Measurements from ENCODE around the gene TPR.
"Not testable (repeated sequence)": the region's sequence is repeated elsewhere in the genome, so short reads cannot be mapped to it uniquely, and the experiment has no call there.

The TPR gene

GRCh38 chr1:186375152-186375928 is at the start of gene TPR, which contains the start of gene ODR4:
TPR (minus strand) TSS chr1:186375253; CDS start chr1:186375028, 225 bp downstream.
ODR4 (plus strand) TSS chr1:186375838; CDS start chr1:186379786, 3,948 bp downstream.
- Histone ChIP-seq H3K27me3 (ENCODE audit: control insufficient read depth, insufficient read depth, low read length) (no peaks in the 10 kb centered on the region), H3K4me3 (ENCODE audit: low read length) (peak within 1 kb of the TSS; percentile 96), H3K4me1 (ENCODE audit: control insufficient read depth, insufficient read depth, low read length) (peaks cover 10% of the 10 kb centered on the region), H3K9ac (ENCODE audit: low read length) (peak within 1 kb of the TSS; percentile 96), H3K27ac (ENCODE audit: low read depth, low read length) (peak within 1 kb of the TSS; percentile 99), H3K36me3 (ENCODE audit: control insufficient read depth, insufficient read depth, low read length) (peaks cover 2% of the 10 kb centered on the region)

- Histone ChIP-seq H3K27me3 (ENCODE audit: control insufficient read depth, insufficient read depth, low read length) (no peaks in the 10 kb centered on the region), H3K9ac (ENCODE audit: low read length) (no peak overlapping the region), H3K4me1 (ENCODE audit: control insufficient read depth, insufficient read depth, low read length) (no peaks in the 10 kb centered on the region), H3K36me3 (ENCODE audit: control insufficient read depth, insufficient read depth, low read length) (peaks cover 4% of the 10 kb centered on the region), H3K27ac (ENCODE audit: low read depth, low read length) (no peak overlapping the region), H3K4me3 (ENCODE audit: low read length) (no peak overlapping the region)
Observed at GRCh38 chr1:186424539-186424938, 49.5 kb upstream of the TPR start.

GRCh38 chr1:186421446-186421845 is 46.4 kb upstream of the TPR start:
- H3K4me1 ChIP-seq (ENCODE audit: control insufficient read depth, insufficient read depth, low read length), result no peaks in the 10 kb centered on the region

GRCh38 chr1:186420923-186421322 is 45.9 kb upstream of the TPR start:
- Histone ChIP-seq H3K9ac (ENCODE audit: low read length) (no peak overlapping the region), H3K4me1 (ENCODE audit: control insufficient read depth, insufficient read depth, low read length) (no peaks in the 10 kb centered on the region), H3K27ac (ENCODE audit: low read depth, low read length) (no peak overlapping the region), H3K4me3 (ENCODE audit: low read length) (no peak overlapping the region), H3K27me3 (ENCODE audit: control insufficient read depth, insufficient read depth, low read length) (no peaks in the 10 kb centered on the region), H3K36me3 (ENCODE audit: control insufficient read depth, insufficient read depth, low read length) (peaks cover 7% of the 10 kb centered on the region)

More at GRCh38 chr1:186421446-186421845, 46.4 kb upstream of the TPR start:
- H3K9ac ChIP-seq (ENCODE audit: low read length), result no peak overlapping the region
- H3K4me3 ChIP-seq (ENCODE audit: low read length), result no peak overlapping the region
- H3K36me3 ChIP-seq (ENCODE audit: control insufficient read depth, insufficient read depth, low read length), result peaks cover 7% of the 10 kb centered on the region
- no peak overlapping the region for H3K27ac ChIP-seq (ENCODE audit: low read depth, low read length)
- H3K27me3 ChIP-seq (ENCODE audit: control insufficient read depth, insufficient read depth, low read length), result no peaks in the 10 kb centered on the region

- Histone ChIP-seq H3K9ac (ENCODE audit: low read length) (no peak overlapping the region), H3K27me3 (ENCODE audit: control insufficient read depth, insufficient read depth, low read length) (no peaks in the 10 kb centered on the region), H3K36me3 (ENCODE audit: control insufficient read depth, insufficient read depth, low read length) (peaks cover 10% of the 10 kb centered on the region), H3K4me1 (ENCODE audit: control insufficient read depth, insufficient read depth, low read length) (no peaks in the 10 kb centered on the region), H3K4me3 (ENCODE audit: low read length) (no peak overlapping the region), H3K27ac (ENCODE audit: low read depth, low read length) (no peak overlapping the region)
Observed at GRCh38 chr1:186420311-186420710, 45.3 kb upstream of the TPR start.

GRCh38 chr1:186418503-186418902 is 43.5 kb upstream of the TPR start:
- Histone ChIP-seq H3K27me3 (ENCODE audit: control insufficient read depth, insufficient read depth, low read length) (no peaks in the 10 kb centered on the region), H3K4me1 (ENCODE audit: control insufficient read depth, insufficient read depth, low read length) (no peaks in the 10 kb centered on the region), H3K9ac (ENCODE audit: low read length) (no peak overlapping the region), H3K27ac (ENCODE audit: low read depth, low read length) (no peak overlapping the region), H3K36me3 (ENCODE audit: control insufficient read depth, insufficient read depth, low read length) (peaks cover 10% of the 10 kb centered on the region), H3K4me3 (ENCODE audit: low read length) (no peak overlapping the region)

- no peaks in the 10 kb centered on the region for H3K27me3 ChIP-seq (ENCODE audit: control insufficient read depth, insufficient read depth, low read length)
- no peak overlapping the region for H3K4me3 ChIP-seq (ENCODE audit: low read length)
- peaks cover 3% of the 10 kb centered on the region for H3K36me3 ChIP-seq (ENCODE audit: control insufficient read depth, insufficient read depth, low read length)
- H3K27ac ChIP-seq (ENCODE audit: low read depth, low read length), result no peak overlapping the region
- H3K9ac ChIP-seq (ENCODE audit: low read length), result no peak overlapping the region
- no peaks in the 10 kb centered on the region for H3K4me1 ChIP-seq (ENCODE audit: control insufficient read depth, insufficient read depth, low read length)
Observed at GRCh38 chr1:186413319-186413718, 38.3 kb upstream of the TPR start.

- Histone ChIP-seq H3K9ac (ENCODE audit: low read length) (no peak overlapping the region), H3K27me3 (ENCODE audit: control insufficient read depth, insufficient read depth, low read length) (no peaks in the 10 kb centered on the region), H3K4me3 (ENCODE audit: low read length) (no peak overlapping the region), H3K27ac (ENCODE audit: low read depth, low read length) (no peak overlapping the region), H3K36me3 (ENCODE audit: control insufficient read depth, insufficient read depth, low read length) (peaks cover 2% of the 10 kb centered on the region), H3K4me1 (ENCODE audit: control insufficient read depth, insufficient read depth, low read length) (no peaks in the 10 kb centered on the region)
Observed at GRCh38 chr1:186409091-186409490, 34.0 kb upstream of the TPR start.

GRCh38 chr1:186404454-186405051 is 29.5 kb upstream of the TPR start:
- H3K36me3 ChIP-seq (ENCODE audit: control insufficient read depth, insufficient read depth, low read length), result peaks cover 2% of the 10 kb centered on the region
- H3K4me1 ChIP-seq (ENCODE audit: control insufficient read depth, insufficient read depth, low read length), result no peaks in the 10 kb centered on the region

GRCh38 chr1:186403632-186404031 is 28.6 kb upstream of the TPR start:
- Histone ChIP-seq H3K27me3 (ENCODE audit: control insufficient read depth, insufficient read depth, low read length) (no peaks in the 10 kb centered on the region), H3K4me1 (ENCODE audit: control insufficient read depth, insufficient read depth, low read length) (no peaks in the 10 kb centered on the region), H3K27ac (ENCODE audit: low read depth, low read length) (no peak overlapping the region), H3K9ac (ENCODE audit: low read length) (no peak overlapping the region), H3K36me3 (ENCODE audit: control insufficient read depth, insufficient read depth, low read length) (peaks cover 5% of the 10 kb centered on the region), H3K4me3 (ENCODE audit: low read length) (no peak overlapping the region)

More at GRCh38 chr1:186404454-186405051, 29.5 kb upstream of the TPR start:
- Histone ChIP-seq H3K9ac (ENCODE audit: low read length) (no peak overlapping the region), H3K27ac (ENCODE audit: low read depth, low read length) (no peak overlapping the region), H3K27me3 (ENCODE audit: control insufficient read depth, insufficient read depth, low read length) (no peaks in the 10 kb centered on the region), H3K4me3 (ENCODE audit: low read length) (no peak overlapping the region)

GRCh38 chr1:186401446-186401845 is 26.4 kb upstream of the TPR start:
- not testable (repeated sequence) for H3K4me3 ChIP-seq (ENCODE audit: low read length); H3K27me3 ChIP-seq (ENCODE audit: control insufficient read depth, insufficient read depth, low read length); H3K4me1 ChIP-seq (ENCODE audit: control insufficient read depth, insufficient read depth, low read length); H3K36me3 ChIP-seq (ENCODE audit: control insufficient read depth, insufficient read depth, low read length); H3K27ac ChIP-seq (ENCODE audit: low read depth, low read length); H3K9ac ChIP-seq (ENCODE audit: low read length)

GRCh38 chr1:186392711-186393110 is 17.7 kb upstream of the TPR start:
- not testable (repeated sequence) for H3K27me3 ChIP-seq (ENCODE audit: control insufficient read depth, insufficient read depth, low read length); H3K4me3 ChIP-seq (ENCODE audit: low read length); H3K9ac ChIP-seq (ENCODE audit: low read length); H3K4me1 ChIP-seq (ENCODE audit: control insufficient read depth, insufficient read depth, low read length); H3K27ac ChIP-seq (ENCODE audit: low read depth, low read length)
- H3K36me3 ChIP-seq (ENCODE audit: control insufficient read depth, insufficient read depth, low read length), result peaks cover 23% of the 10 kb centered on the region

GRCh38 chr1:186391841-186392240 is 16.8 kb upstream of the TPR start:
- H3K27me3 ChIP-seq (ENCODE audit: control insufficient read depth, insufficient read depth, low read length), result no peaks in the 10 kb centered on the region
- no peak overlapping the region for H3K27ac ChIP-seq (ENCODE audit: low read depth, low read length)
- H3K4me3 ChIP-seq (ENCODE audit: low read length), result no peak overlapping the region
- peaks cover 23% of the 10 kb centered on the region for H3K36me3 ChIP-seq (ENCODE audit: control insufficient read depth, insufficient read depth, low read length)
- H3K9ac ChIP-seq (ENCODE audit: low read length), result no peak overlapping the region
- no peaks in the 10 kb centered on the region for H3K4me1 ChIP-seq (ENCODE audit: control insufficient read depth, insufficient read depth, low read length)
